Measurements from ENCODE around the gene MYO1D. TPM values are rescaled to one million over a fixed set of nuclear protein-coding genes. Genes with fewer than 3 reads are reported as not detected.

The MYO1D gene
- total RNA-seq, 1 experiment from 2014 or later: 206 TPM

DNA sequence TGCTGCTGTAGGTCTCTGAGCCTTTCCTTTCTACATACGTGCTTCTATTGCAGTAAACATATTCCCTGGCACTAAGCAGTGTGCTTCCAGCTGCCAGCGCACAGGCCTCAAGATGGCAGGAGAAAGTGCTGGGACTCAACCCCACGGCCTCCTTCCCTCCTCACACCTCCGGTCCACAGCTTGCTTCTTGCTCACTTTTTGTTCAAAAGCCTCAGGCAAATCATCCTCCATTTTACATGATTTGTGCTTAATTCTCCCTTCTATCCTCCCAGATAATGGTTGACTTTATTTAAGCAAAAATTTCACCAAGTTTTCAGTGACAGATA lies 384.7 kb downstream of the MYO1D start:
- intact Hi-C loops (cut with micrococcal nuclease; ENCODE audit: unreplicated experiment): no loop called here
- H3K27ac Mint-ChIP-seq (ENCODE audit: unreplicated experiment): no peak overlapping the region

DNA sequence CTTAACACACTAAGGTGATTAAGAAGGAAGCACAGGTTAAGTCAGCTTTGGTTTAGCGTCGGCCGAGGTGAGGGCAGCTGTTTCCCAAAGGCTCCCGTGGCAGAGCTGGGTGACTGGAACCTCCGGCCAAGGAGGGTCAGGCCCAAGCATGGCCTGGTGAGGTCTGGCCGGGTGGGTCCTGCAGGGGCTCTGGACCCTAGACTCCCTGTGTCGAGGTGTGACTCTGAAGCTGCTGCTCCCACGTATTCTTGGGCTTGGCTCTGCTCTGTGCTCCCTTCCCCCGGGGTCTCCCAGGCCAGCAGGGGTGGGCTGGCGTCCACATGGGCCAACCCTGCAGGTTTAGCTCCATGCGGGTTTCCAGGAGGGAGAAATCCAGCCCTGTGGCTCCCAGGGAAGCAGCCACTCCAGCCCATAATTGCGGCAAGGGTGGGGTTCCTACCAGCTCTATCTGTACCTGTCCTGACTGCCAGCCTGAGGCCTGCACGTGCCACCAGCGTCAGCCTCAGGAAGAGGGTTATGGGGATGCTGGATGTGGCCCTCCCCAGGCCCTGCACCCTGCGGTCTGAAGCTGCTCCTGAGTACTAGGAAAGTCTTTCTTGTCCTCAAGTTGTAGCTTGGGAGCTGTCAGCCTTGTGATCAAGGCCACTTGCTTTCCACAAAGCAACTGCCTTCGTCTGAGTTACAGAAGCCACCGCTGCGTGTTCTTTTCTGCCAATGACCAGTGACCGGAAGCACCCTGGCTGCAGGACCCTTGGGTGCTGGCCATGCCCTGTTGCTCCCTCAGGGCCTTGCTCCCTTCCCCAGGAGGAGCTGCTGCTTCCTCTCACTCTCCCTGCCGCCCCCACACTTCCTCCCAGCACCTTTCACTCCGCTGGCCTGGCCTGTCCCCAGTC lies 385.3 kb downstream of the MYO1D start:
- Mint-ChIP-seq H3K4me1 (ENCODE audit: low read depth, unreplicated experiment) (peaks cover 12% of the 10 kb centered on the region), H3K36me3 (ENCODE audit: insufficient read depth, unreplicated experiment) (peaks cover 62% of the 10 kb centered on the region), H3K27me3 (ENCODE audit: insufficient read depth, unreplicated experiment) (no peaks in the 10 kb centered on the region), H3K9me3 (ENCODE audit: unreplicated experiment) (no peaks in the 10 kb centered on the region), H3K27ac (ENCODE audit: unreplicated experiment) (no peak overlapping the region), H3K4me3 (ENCODE audit: unreplicated experiment) (no peak overlapping the region)
- no peak overlapping the region for H3K4me3 ChIP-seq (ENCODE audit: low read depth, low read length)
- no peaks in the 10 kb centered on the region for H3K9me3 ChIP-seq
- ChIA-PET POLR2A (no interaction called here), CTCF (interaction anchor here (0.6 kb wide), 1 partner anchor 386 kb away, joined by 3 read pairs; no protein-coding TSS in a partner anchor)
- H3K27me3 ChIP-seq (replicated peaks; ENCODE audit: control insufficient read depth, insufficient read depth, low read length): no peaks in the 10 kb centered on the region
- DNase-seq: no peak
- H3K4me1 ChIP-seq: peaks cover 8% of the 10 kb centered on the region; the same call in 1 of the 2 replicates
- no TSS peak for BruUV-seq (replicated peaks)
- TF ChIP-seq, protein P1, sequence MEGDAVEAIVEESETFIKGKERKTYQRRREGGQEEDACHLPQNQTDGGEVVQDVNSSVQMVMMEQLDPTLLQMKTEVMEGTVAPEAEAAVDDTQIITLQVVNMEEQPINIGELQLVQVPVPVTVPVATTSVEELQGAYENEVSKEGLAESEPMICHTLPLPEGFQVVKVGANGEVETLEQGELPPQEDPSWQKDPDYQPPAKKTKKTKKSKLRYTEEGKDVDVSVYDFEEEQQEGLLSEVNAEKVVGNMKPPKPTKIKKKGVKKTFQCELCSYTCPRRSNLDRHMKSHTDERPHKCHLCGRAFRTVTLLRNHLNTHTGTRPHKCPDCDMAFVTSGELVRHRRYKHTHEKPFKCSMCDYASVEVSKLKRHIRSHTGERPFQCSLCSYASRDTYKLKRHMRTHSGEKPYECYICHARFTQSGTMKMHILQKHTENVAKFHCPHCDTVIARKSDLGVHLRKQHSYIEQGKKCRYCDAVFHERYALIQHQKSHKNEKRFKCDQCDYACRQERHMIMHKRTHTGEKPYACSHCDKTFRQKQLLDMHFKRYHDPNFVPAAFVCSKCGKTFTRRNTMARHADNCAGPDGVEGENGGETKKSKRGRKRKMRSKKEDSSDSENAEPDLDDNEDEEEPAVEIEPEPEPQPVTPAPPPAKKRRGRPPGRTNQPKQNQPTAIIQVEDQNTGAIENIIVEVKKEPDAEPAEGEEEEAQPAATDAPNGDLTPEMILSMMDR (IDR thresholded peaks at IDR 0.05; ENCODE audit: insufficient read depth in 1 of 2, low read depth in 1 of 2, low read length in 1 of 2, severe bottlenecking in 1 of 2, unreplicated experiment in 1 of 2): no peak
- intact Hi-C loops (cut with micrococcal nuclease; ENCODE audit: unreplicated experiment): no loop called here
- no peaks in the 10 kb centered on the region for H3K36me3 ChIP-seq (ENCODE audit: control insufficient read depth, insufficient read depth, low read length)

More for the DNA sequence above, 384.7 kb downstream of the MYO1D start:
- no peaks in the 10 kb centered on the region for H3K27me3 ChIP-seq (replicated peaks; ENCODE audit: control insufficient read depth, insufficient read depth, low read length)
- no peaks in the 10 kb centered on the region for H3K36me3 ChIP-seq (ENCODE audit: control insufficient read depth, insufficient read depth, low read length)
- Mint-ChIP-seq H3K36me3 (ENCODE audit: insufficient read depth, unreplicated experiment) (peaks cover 67% of the 10 kb centered on the region), H3K4me1 (ENCODE audit: low read depth, unreplicated experiment) (peaks cover 12% of the 10 kb centered on the region), H3K4me3 (ENCODE audit: unreplicated experiment) (no peak overlapping the region), H3K27me3 (ENCODE audit: insufficient read depth, unreplicated experiment) (no peaks in the 10 kb centered on the region), H3K9me3 (ENCODE audit: unreplicated experiment) (no peaks in the 10 kb centered on the region)
- ChIA-PET POLR2A (no interaction called here), CTCF (no interaction called here)
- no peaks in the 10 kb centered on the region for H3K9me3 ChIP-seq
- TF ChIP-seq, protein P1 (IDR thresholded peaks at IDR 0.05; ENCODE audit: insufficient read depth in 1 of 2, low read depth in 1 of 2, low read length in 1 of 2, severe bottlenecking in 1 of 2, unreplicated experiment in 1 of 2): no peak
- peaks cover 8% of the 10 kb centered on the region; the same call in 1 of the 2 replicates for H3K4me1 ChIP-seq
- BruUV-seq (replicated peaks): no TSS peak
- no peak for DNase-seq
- H3K4me3 ChIP-seq (ENCODE audit: low read depth, low read length): no peak overlapping the region

DNA sequence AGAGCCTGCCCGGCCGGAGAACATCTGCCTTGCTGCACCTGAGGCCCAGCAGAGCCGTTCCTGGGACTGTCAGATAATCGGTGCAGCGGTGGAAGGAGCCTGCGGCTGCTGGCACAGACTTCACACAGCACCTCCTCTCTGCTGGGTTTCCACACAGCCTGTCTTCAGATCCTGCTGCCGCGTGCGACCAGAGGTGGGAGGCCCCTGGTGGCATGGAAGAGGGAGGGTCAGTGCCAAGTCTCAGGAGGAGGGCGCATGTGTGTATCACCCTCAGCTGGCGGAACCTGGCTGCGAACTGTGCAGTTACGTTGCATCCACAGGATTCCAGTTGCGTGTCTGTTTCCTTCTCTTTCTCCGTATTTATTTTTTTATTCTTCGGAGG lies 386.8 kb downstream of the MYO1D start:
- ChIA-PET CTCF (no interaction called here), POLR2A (no interaction called here)
- Mint-ChIP-seq H3K4me3 (ENCODE audit: unreplicated experiment) (no peak overlapping the region), H3K27me3 (ENCODE audit: insufficient read depth, unreplicated experiment) (no peaks in the 10 kb centered on the region), H3K4me1 (ENCODE audit: low read depth, unreplicated experiment) (peaks cover 18% of the 10 kb centered on the region), H3K27ac (ENCODE audit: unreplicated experiment) (no peak overlapping the region), H3K36me3 (ENCODE audit: insufficient read depth, unreplicated experiment) (peaks cover 71% of the 10 kb centered on the region), H3K9me3 (ENCODE audit: unreplicated experiment) (no peaks in the 10 kb centered on the region)
- Histone ChIP-seq H3K4me3 (ENCODE audit: low read depth, low read length) (no peak overlapping the region), H3K9me3 (no peaks in the 10 kb centered on the region), H3K36me3 (ENCODE audit: control insufficient read depth, insufficient read depth, low read length) (no peaks in the 10 kb centered on the region), H3K27me3 (replicated peaks; ENCODE audit: control insufficient read depth, insufficient read depth, low read length) (no peaks in the 10 kb centered on the region), H3K4me1 (peaks cover 18% of the 10 kb centered on the region)
- no peak for DNase-seq
- intact Hi-C loops (cut with micrococcal nuclease; ENCODE audit: unreplicated experiment): no loop called here
- TF ChIP-seq, protein P1 (IDR thresholded peaks at IDR 0.05; ENCODE audit: insufficient read depth in 1 of 2, low read depth in 1 of 2, low read length in 1 of 2, severe bottlenecking in 1 of 2, unreplicated experiment in 1 of 2): no peak
- no TSS peak for BruUV-seq (replicated peaks)
